Keratinocyte (primary cell): ENCODE results near the gene FAM241A. TPM values are rescaled to one million over a fixed set of nuclear protein-coding genes. Genes with fewer than 3 reads are reported as not detected.

Experiments used
- DNase-seq: peaks from one replicate; pipeline ENCODE4 v3.0.0-alpha.2; 2011; ENCODE audit warnings: low read depth, missing footprints, low spot score
- FAIRE-seq: peaks from 2 replicates; lab custom pipeline; 2011; peaks lifted over from hg19 to GRCh38; lab: Jason Lieb, UNC
- H2AFZ ChIP-seq: 2 replicates; pipeline ENCODE4 v1.6.0; 2012; ENCODE audit warnings: low read length, control low read depth, inconsistent platforms; ENCODE audit not compliant: control insufficient read depth
- H3K27ac ChIP-seq: 2 replicates; pipeline ENCODE4 v1.5.1; 2011; ENCODE audit warnings: low read length; ENCODE audit not compliant: control insufficient read depth, insufficient read depth
- H3K27me3 ChIP-seq: 3 replicates; pipeline ENCODE4 v1.6.0; 2011; ENCODE audit warnings: low read length; ENCODE audit not compliant: control insufficient read depth, insufficient read depth; ENCODE audit errors: extremely low read depth
- H3K36me3 ChIP-seq, 2 experiments: 2 replicates in 1 of 2; 3 replicates in 1 of 2; pipeline ENCODE4 v1.5.1; 2011; ENCODE audit warnings: low read length in 2 of 2, mild to moderate bottlenecking in 1 of 2; ENCODE audit not compliant: control insufficient read depth in 2 of 2, insufficient read depth in 2 of 2; ENCODE audit errors: extremely low read depth in 1 of 2
- H3K4me1 ChIP-seq: 3 replicates; pipeline ENCODE4 v1.5.1; 2011; ENCODE audit warnings: low read length; ENCODE audit not compliant: control insufficient read depth, insufficient read depth; ENCODE audit errors: extremely low read depth
- H3K4me2 ChIP-seq: 3 replicates; pipeline ENCODE4 v1.6.0; 2011; ENCODE audit warnings: low read depth, low read length; ENCODE audit not compliant: control insufficient read depth, insufficient read depth; ENCODE audit errors: extremely low read depth
- H3K4me3 ChIP-seq, 3 experiments: fragments of 200-600 bp in 1 of 3; sonication (generic) in 1 of 3; 2 replicates in 2 of 3; 3 replicates in 1 of 3; pipeline ENCODE4 v1.5.1; 2011 to 2016; ENCODE audit warnings: low read length in 3 of 3, mild to moderate bottlenecking in 3 of 3, control low read depth in 2 of 3, inconsistent platforms in 1 of 3, low read depth in 1 of 3, mixed read lengths in 1 of 3, mixed run types in 1 of 3, moderate library complexity in 1 of 3; ENCODE audit not compliant: control insufficient read depth in 2 of 3, insufficient read depth in 2 of 3; ENCODE audit errors: extremely low read depth in 1 of 3
- H3K79me2 ChIP-seq: 2 replicates; pipeline ENCODE4 v1.6.0; 2012; ENCODE audit warnings: low read length; ENCODE audit not compliant: control insufficient read depth, insufficient read depth
- H3K9ac ChIP-seq: 3 replicates; pipeline ENCODE4 v1.6.0; 2011; ENCODE audit warnings: low read length; ENCODE audit not compliant: control insufficient read depth, insufficient read depth; ENCODE audit errors: extremely low read depth
- H3K9me1 ChIP-seq: 3 replicates; pipeline ENCODE4 v1.6.0; 2011; ENCODE audit warnings: low read length; ENCODE audit not compliant: control insufficient read depth, insufficient read depth; ENCODE audit errors: extremely low read depth
- H3K9me3 ChIP-seq: 2 replicates; pipeline ENCODE4 v1.5.1; 2012; ENCODE audit warnings: low read depth, low read length; ENCODE audit not compliant: control insufficient read depth
- H4K20me1 ChIP-seq: 3 replicates; pipeline ENCODE4 v1.6.0; 2011; ENCODE audit warnings: low read length; ENCODE audit not compliant: control insufficient read depth, insufficient read depth; ENCODE audit errors: extremely low read depth
- CTCF ChIP-seq, 3 experiments: IDR thresholded peaks in 1 of 3; conservative IDR thresholded peaks in 1 of 3; optimal IDR thresholded peaks in 1 of 3; 2 replicates in 2 of 3; 3 replicates in 1 of 3; pipeline versions ENCODE3 to v1.5.1; 2011; ENCODE audit warnings: low read length in 3 of 3, mild to moderate bottlenecking in 3 of 3, moderate library complexity in 2 of 3, control low read depth in 1 of 3, inconsistent platforms in 1 of 3; ENCODE audit not compliant: insufficient read depth in 2 of 3; ENCODE audit errors: extremely low read depth in 1 of 3
- EZH2 ChIP-seq: IDR thresholded peaks from one replicate; pipeline ENCODE4 v1.6.1; 2012; ENCODE audit warnings: inconsistent platforms, mild to moderate bottlenecking, low read length, moderate library complexity
- dilution Hi-C: fragments of 300-500 bp; cut with MboI; formaldehyde crosslinking; loops from one replicate; pipeline ENCODE4 v1.7.0; 2020; ENCODE audit warnings: low sequenced_read_pairs; ENCODE audit not compliant: extremely low pct_ligation_motif_present
- polyA plus RNA-seq, 5 experiments: library from polyadenylated mRNA; depleted of rRNA in 3 of 5; stranded (reverse) in 3 of 5; stranded (forward) in 1 of 5; unstranded in 1 of 5; fragments of >200 nt; gene quantifications; 1 replicate in 1 of 5; 2 replicates in 3 of 5; 3 replicates in 1 of 5; pipeline versions ENCODE4 v1.2.1 to v1.2.3, GENCODE V29; 2011 to 2012; ENCODE audit warnings: missing spikeins in 2 of 5, low read depth in 1 of 5, low replicate concordance in 1 of 5

FAM241A gene
- polyA plus RNA-seq, 1 donor (not counting 4 experiments of a cell fraction or from before 2014, with no cell fraction given): 2.9 TPM

GRCh38 chr4:112141366-112142138, 3.7 kb upstream of the FAM241A start:
- Histone ChIP-seq H3K9me1 (no peaks in the 10 kb centered on the region), H3K4me2 (no peak overlapping the region), H2AFZ (no peak overlapping the region), H3K79me2 (peaks cover 1% of the 10 kb centered on the region), H3K9ac (no peak overlapping the region), H3K27ac (no peak overlapping the region), H3K4me3 (no peak overlapping the region), H3K9me3 (no peaks in the 10 kb centered on the region), H3K4me1 (no peaks in the 10 kb centered on the region), H3K27me3 (no peaks in the 10 kb centered on the region), H3K36me3 (no peaks in the 10 kb centered on the region), H4K20me1 (no peaks in the 10 kb centered on the region)
- dilution Hi-C loops: no loop called here
- FAIRE-seq: no peak
- DNase-seq: no peak
- TF ChIP-seq CTCF (optimal IDR thresholded peaks at IDR 0.05 in 1 of 3, IDR thresholded peaks at IDR 0.05 in 1 of 3, conservative IDR thresholded peaks at IDR 0.05 in 1 of 3; ENCODE audit: extremely low read depth in 1 of 3, insufficient read depth in 2 of 3, low read length in 3 of 3): no peak
- no peak for TF ChIP-seq EZH2

GRCh38 chr4:112142182-112142581, 3.1 kb upstream of the FAM241A start:
- FAIRE-seq (no peak), DNase-seq (no peak)
- Histone ChIP-seq H3K36me3 (no peaks in the 10 kb centered on the region), H4K20me1 (no peaks in the 10 kb centered on the region), H3K27me3 (no peaks in the 10 kb centered on the region), H3K4me2 (no peak overlapping the region), H3K9me3 (no peaks in the 10 kb centered on the region), H3K4me1 (no peaks in the 10 kb centered on the region), H3K9me1 (no peaks in the 10 kb centered on the region), H3K9ac (no peak overlapping the region), H3K4me3 (no peak overlapping the region), H3K79me2 (peaks cover 5% of the 10 kb centered on the region), H3K27ac (no peak overlapping the region), H2AFZ (no peak overlapping the region)
- dilution Hi-C loops: no loop called here
- TF ChIP-seq CTCF (optimal IDR thresholded peaks at IDR 0.05 in 1 of 3, IDR thresholded peaks at IDR 0.05 in 1 of 3, conservative IDR thresholded peaks at IDR 0.05 in 1 of 3; ENCODE audit: extremely low read depth in 1 of 3, insufficient read depth in 2 of 3, low read length in 3 of 3): no peak
- TF ChIP-seq EZH2: no peak
